NCI-H748 (cell line): ENCODE results near the gene FAM222A.
A peak's percentile ranks its signal among the peaks of the same experiment; 100 is the strongest.

Source experiments
- DNase-seq: peaks from one replicate; lab custom pipeline; 2025; ENCODE audit not compliant: unreplicated experiment; lab: John Stamatoyannopoulos, UW

FAM222A gene

DNA sequence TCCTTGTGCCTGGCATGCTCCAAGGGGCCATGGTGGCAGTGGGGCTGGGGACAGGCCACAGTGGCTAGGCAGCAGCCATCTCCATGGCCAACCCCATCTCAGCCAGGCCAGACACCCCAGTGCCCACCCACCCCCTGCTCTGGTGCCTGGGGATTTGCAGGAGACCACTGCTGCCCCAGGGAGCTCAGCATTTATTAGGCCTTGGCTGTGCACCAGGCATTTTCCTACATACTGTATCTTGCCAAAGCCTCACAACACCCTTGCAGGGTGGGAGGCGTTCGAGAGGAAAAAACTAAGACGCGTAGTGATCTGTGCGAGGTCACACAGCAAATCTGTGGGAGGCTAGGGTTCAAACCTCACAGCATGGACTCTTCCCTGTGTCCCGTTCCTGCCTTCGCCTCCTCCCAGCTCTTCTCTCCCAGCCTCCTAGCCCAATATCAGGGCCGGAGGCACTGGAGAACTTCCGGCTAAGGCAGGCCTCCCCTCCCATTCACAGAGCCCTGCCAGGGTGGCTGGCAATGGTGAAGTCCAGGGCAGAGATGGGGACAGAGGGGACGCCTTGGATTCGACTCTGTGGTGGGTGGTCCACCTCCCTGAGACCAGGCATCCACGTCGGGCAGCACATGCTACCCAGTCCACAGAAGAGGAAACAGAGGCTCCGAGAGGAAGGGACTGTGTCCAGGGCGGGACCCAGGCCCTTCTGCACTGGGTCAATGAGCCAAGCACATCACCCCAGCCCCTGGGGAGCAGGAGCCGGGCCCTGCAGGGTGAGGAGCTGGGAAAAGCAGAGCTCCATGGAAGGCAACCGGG is 57.4 kb downstream of the FAM222A start:
- DNase-seq, result no peak

- no peak for DNase-seq
Measured at GRCh38 chr12:109771746-109772621, 58.4 kb downstream of the FAM222A start.

DNA sequence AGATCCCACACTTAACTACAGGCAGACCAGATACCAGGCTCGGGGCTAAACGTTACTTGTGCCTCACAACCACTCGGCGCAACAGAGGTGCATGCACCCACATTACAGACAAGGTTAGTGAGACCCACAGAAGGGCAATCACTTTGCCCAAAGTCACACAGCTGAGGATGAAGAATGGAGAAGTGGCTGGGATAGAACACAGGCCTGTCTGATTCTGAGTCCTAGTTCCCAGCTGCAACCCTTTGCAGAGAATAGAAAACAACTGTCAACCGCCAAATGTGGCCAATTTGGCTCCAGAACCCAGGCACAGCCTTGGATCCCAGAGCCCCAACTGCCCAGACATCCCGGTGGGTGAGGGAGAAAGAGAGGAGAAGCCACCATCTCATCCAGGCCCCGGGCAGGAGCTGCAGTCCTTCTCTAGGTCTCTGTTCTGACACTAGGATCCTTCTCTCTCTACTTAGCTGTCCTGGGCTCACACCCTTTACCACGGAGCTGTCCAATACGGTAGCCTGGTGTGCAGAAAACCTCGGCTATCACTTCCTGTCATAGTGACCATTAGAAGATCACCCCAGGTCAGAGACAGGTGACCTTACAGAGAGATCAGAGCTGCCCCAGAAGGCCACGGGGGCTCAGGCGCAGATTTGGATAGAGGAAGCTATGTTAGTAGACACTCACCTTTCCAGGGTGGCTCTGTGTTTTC is 59.1 kb downstream of the FAM222A start:
- no peak for DNase-seq

DNA sequence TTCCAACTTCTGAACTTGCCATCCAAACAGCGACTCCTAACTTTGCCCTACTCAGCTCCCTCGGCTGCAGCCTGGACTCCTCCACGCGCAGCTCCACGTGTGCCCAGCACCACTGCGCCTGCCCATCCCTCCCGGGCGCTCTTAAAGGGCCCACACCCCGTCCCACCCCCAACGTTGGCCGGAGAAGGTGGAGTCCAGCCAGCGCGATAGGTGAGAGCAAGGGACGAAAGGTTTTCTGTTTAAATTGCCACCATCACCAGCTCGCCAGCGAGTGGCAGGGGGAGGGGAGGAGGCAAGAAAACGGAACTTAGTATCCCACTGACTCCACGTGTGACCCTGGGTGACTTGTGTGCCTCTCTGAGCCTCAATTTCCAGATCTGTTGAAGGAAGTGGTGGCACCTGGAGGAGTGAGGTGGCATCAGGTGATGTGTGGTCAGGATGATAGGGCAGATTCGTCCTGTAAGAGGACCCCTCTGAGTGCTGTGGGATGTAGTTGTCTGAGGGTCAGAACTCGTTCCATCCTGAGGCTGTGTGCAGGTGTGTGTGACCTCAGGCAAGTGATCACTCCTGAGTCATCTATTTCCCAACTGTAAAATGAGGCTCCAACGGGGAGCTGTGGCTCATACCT is 59.9 kb downstream of the FAM222A start:
- DNase-seq, result no peak

GRCh38 chr12:109775172-109775881 is 61.7 kb downstream of the FAM222A start:
- peak; percentile 67 for DNase-seq

GRCh38 chr12:109776624-109777023 is 63.0 kb downstream of the FAM222A start:
- DNase-seq, result no peak

DNA sequence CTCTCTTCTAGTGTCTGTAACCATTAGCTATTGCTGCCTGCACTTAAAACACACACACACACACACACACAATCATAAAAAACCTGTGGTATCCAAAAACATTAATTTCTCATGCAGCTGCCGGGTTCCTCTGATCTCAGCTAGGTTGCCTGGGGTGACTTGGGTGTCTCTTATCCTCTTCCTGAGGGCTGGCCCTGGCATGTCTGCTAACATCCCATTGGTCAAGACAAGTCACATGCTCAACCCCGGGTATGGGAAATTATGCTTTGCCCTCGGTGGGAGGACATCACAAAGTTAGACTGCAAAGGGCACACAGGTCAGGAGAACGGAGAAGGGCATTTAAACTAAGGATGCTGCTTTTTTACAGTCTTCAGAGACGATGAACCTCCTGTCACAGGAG is 63.9 kb downstream of the FAM222A start:
- peak; percentile 15 for DNase-seq

- no peak for DNase-seq
Measured at GRCh38 chr12:109778684-109779083, 65.1 kb downstream of the FAM222A start.

DNA sequence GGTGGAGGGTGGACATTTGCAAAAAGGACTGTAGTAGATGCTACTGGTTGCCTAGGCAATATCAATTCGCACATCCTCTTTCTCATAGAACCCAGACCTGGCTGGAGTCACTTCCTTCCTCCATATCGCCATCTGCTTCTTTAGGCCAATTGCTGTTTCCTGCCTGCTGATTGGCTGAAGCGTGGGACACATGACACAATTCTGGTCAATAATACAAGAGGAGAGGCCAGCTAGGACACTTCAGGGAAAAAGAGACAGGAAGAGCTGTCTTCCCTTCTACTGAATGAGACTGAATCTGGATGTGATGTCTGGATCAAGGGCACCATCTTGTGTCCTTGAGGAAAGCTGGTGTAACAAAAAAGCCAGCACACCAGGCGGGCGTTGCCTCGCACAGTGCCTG is 65.8 kb downstream of the FAM222A start:
- DNase-seq, result peak; percentile 24

GRCh38 chr12:109781668-109782325 is 68.2 kb downstream of the FAM222A start:
- DNase-seq, result no peak

DNA sequence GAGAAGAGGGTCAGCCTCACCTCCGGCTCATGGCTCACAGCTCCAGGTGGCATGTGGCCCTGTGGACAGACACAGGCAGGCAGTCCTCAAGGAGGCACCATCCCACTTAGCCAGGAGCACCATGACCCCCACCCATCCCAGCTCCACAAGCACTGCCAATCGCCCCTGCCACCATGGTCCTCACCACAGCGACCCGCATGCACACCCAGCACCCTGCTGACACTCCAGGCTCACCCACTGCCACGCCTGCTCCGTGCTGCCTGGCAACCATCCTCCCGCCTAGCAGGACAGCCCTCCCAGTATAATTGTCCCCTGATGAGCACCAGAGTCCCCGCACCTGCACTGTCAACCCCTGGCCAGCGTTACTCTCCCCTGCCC is 68.7 kb downstream of the FAM222A start:
- DNase-seq, result peak; percentile 17

DNA sequence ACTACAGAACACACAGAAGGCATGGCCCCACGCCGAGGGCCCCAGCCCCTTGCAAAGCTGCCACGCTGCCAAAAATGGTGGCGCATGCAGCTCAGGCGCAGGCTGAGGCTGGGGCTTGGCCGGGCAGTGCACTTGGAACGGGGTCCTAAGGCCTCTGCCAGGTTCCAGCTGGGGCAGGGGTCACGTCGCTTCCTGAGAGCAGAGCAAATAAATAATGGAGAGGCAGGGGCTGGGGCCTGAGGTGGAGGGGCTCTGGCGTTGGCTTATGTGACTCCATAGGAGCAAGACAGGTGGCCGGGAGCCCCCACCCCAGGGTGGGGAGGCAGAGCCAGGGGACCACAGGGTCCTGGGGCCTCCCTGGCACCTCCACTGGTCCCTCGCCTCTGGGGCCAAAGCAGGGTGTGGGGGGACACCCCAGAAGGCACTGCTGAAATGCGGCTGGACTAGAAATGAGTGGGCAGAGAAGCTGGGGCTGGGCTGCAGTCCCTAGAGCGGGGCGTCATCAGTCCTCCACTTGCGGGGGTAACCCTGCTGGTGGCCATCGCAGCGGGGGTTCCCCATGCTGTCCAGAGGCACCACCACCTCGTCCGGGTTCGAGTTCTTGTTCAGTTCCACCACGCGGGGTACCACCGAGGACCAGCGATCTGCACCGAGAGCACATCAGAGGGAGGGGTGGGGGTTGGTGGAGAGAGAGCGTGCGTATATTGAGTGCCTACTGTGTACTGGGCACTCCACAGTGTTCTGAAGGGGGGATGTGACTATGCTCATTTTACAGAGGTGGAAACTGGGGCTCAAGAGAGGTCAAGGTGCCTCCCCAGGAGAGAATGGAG is 69.7 kb downstream of the FAM222A start:
- DNase-seq, result no peak

DNA sequence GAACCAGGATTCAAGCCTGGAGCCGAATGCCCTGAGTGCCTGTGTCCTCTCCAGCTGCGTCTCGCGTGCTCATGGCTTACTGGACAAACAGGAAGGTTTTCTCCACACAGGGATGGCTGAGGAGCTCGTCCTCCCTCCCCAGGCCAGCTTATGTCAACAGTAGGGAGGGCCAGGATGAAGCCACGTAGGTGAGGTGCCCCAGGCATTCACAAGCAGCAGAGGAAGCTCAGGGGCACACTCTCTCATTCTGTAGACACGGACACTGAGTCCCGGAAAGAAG is 70.3 kb downstream of the FAM222A start:
- no peak for DNase-seq

GRCh38 chr12:109785854-109786253 is 72.2 kb downstream of the FAM222A start:
- no peak for DNase-seq

- no peak for DNase-seq
Measured at GRCh38 chr12:109786799-109787198, 73.2 kb downstream of the FAM222A start.

DNA sequence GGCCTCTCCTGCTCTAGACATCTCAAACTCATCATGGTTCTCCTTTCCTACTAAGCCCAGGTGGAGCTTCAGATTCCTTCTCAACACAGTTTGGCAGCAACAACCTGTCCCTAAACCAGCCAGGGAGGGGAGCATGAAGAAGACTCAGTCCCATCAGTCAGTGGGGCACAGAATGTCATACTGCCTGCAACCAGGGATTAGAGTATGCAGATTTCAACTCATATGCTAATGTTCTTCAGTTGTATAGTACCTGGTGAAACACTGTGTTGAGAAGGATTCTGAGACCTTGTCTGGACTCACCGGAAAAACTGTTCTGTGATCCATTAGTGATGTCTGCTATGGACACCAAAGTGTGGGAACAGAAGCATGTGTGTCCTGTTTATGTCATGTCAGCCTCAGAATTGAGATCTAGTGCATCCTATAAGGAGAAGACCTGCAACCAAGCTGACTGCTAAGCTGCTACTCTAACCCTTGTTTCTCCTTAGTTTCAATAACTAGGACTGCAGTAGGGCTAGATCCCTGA is 76.0 kb downstream of the FAM222A start:
- DNase-seq, result no peak

GRCh38 chr12:109792992-109793391 is 79.4 kb downstream of the FAM222A start:
- no peak for DNase-seq

DNA sequence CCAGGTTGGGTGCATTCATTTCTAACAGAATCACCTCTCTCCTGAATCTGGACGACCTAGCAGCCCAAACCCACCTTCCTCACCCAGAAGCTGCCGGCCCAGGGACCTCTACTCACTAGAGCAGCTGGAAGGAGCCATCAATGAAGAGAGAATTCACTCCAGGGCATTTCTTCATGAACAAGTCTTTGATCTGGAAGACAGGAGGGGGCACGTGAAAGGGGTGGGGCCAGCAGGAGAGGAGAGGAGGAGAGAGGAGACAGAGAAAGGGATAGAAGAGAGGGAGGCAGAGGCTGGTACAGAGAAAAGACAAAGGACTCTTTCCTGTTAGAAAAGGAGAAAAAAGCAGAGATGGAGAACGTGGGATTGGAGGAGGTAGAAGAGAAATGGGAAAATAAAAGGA is 79.8 kb downstream of the FAM222A start:
- no peak for DNase-seq

DNA sequence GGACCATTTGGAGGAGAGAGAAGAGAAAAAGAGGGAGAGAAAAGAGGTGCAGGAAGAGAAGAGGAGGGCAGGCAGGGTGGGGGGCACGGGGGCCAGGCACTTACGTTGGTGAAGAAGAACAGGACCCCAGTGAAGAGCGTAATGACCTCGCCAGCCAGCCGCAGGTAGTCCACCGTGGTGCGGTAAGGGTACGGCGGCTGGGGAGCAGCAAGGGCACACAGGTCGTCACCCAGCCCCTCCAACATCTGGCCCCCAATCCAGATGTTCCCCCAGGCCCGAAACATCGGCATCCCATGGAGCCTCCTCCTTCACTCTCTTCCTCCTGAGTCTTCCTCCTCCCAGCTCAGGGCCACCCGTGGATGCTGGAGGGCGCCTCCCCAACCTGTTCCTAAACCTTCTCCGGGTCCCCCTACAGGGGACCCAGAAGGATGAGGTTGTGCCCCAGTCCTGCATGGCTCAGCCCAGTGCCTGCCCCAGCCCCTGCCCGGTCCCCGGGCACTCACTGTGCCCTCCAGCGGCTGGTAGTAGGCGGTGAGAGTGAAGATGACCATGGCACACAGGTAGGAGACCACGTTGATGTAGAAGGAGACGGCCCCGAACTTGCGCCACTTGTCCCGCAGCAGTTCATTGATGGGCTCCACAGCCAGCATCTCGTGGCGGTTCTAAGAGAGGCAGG is 80.3 kb downstream of the FAM222A start:
- DNase-seq, result no peak
